Activated T-helper 1 cell treated with anti-CD3 and anti-CD28 coated beads, Interleukin-2, amount 50 U/mL, for 16 hours (primary cell): ENCODE results near the gene SPSB3.
A peak's percentile ranks its signal among the peaks of the same experiment; 100 is the strongest.

Source experiments
- DNase-seq, 2 donors: peaks; one replicate each; pipeline ENCODE4 v3.0.0-alpha.2; 2020; ENCODE audit warnings: low read depth in 1 of 2, low spot score in 1 of 2

SPSB3 gene

DNA sequence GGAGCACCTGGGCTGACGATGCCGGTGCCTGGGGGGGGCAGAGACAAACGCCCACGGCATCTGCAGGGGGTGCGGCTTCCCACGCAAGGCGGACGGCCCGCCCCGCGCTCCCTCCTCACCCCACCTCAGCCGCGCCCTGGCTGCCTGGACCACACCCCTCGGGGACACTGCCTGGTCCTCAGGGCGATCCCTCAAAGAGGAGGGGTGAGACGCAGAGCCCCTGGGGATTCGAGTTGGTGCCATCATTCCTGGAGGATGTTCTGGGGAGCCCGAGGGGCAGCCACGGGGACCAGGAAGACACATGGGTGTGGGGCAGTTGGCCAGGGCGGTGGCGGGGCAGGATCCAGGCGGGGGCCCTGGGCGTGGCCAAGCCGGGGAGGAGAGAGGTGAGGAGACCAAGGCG lies 7.3 kb upstream of the SPSB3 start:
- no peak for DNase-seq

DNA sequence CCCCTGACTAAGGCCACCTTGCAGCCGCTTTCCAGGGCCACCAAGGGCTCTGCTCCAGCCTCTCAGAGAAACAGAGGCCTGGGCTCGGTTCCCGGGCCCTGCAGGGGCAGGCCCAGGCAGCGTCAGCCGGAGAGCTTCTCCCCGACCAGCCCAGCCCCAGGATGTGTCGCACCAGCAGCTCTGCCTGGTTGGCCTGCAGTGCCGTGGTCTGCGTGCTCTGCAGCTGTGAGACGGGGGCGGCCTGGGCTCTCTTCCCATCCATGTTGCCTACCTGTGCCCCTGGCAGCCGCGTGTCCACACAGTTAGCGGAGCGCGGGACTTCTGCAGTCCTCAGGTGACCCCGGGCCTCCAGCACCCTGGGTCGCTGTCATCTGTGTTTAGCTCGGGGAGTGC lies 6.3 kb upstream of the SPSB3 start:
- DNase-seq, result no peak

- no peak for DNase-seq
These were observed 5.8 kb upstream of the SPSB3 start for GRCh38 chr16:1788095-1788707.

- DNase-seq, result no peak
These were observed 5.1 kb upstream of the SPSB3 start for GRCh38 chr16:1787322-1788094.

GRCh38 chr16:1787056-1787321 lies 4.6 kb upstream of the SPSB3 start:
- no peak for DNase-seq

- no peak for DNase-seq
These were observed 4.1 kb upstream of the SPSB3 start for GRCh38 chr16:1786242-1787055.

DNA sequence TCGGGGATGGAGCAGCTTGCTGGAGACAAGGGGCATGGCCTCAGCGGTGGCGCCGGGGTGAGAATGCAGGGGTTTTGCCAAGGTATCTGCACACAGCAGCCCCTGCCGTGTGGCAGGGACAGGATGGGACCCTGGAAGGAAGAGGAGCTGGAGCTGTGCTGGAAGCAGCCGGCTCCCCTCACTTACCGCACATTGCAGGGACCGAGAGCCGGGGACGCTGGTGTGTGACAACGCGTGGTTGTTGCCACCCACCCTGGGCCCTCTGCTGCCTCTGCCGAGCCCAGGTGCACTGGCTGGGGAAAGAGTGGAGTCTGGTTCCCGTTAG lies 3.4 kb upstream of the SPSB3 start:
- DNase-seq, result no peak

- DNase-seq, result no peak
These were observed 2.8 kb upstream of the SPSB3 start for GRCh38 chr16:1784977-1785845.

GRCh38 chr16:1781758-1782407 lies 488 bp downstream of the SPSB3 start:
- DNase-seq, result peak in 1 of 2 donors; percentile 6

GRCh38 chr16:1781254-1781653 lies 1.1 kb downstream of the SPSB3 start:
- DNase-seq, result peak in 1 of 2 donors; percentile 0

DNA sequence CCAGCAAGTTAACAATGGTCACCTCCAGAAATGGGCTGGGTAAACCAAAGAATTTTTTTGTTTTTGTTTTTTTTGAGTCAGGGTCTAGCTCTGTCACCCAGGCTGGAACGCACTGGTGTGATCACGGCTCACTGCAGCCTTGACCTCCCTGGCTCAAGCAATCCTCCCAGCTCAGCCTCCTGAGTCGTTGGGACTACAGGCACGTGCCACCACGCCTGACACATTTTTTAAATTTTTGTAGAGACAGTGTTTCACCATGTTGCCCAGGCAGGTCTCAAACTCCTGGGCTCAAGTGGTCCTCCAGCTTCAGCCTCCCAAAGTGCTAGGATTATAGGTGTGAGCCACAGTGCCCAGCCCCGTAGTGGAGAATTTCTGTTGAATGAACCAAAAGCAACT lies 1.7 kb downstream of the SPSB3 start:
- DNase-seq, result no peak

- no peak for DNase-seq
These were observed 2.4 kb downstream of the SPSB3 start for GRCh38 chr16:1779741-1780676.

- no peak for DNase-seq
These were observed 3.1 kb downstream of the SPSB3 start for GRCh38 chr16:1779234-1779701.

- DNase-seq, result no peak
These were observed 3.9 kb downstream of the SPSB3 start for GRCh38 chr16:1778200-1779179.

DNA sequence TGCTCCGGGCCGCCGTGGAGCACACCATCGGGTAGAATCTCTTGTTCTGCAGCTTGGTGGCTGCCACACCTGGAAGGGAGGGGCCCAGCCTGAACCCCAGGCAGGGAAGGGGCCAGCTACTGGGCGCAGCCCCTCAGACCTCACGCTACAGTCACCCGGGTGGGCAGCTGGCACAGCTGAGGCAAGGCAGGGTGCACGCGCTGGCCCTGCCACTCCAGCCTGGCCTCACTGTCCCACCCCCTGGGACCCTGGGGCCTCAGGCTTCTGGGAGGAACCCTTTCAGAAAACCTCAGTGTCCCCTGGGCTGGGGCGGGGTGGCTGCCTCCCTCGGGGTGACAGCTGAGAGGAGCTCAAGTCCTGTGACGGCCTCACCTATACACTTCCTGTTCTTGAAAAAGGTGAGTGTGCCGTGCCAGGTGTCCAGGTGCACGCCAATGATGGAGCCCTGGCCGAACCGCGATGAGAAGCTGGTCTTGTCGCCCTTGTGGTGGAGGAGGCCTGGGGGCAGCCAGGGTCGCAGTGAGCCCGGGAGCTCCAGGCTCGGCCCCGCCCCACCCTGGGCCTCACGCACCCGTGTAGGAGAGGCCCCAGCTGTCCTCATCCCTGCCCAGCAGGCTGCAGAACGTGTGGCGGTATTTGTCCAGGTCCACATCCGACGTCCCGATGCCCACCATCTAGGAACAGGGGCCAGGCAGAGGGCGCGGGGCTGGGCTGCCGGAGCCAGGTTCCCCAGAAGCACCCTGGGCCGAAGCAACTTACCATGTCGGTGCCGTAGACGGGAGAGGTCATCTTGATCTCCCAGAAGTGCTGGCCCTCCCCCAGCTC lies 4.8 kb downstream of the SPSB3 start:
- no peak for DNase-seq

GRCh38 chr16:1776991-1777374 lies 5.4 kb downstream of the SPSB3 start:
- DNase-seq, result no peak

- no peak for DNase-seq
These were observed 5.8 kb downstream of the SPSB3 start for GRCh38 chr16:1776672-1776955.
